A673 (cell line): ENCODE results near the gene HS3ST5. TPM values are rescaled to one million over a fixed set of nuclear protein-coding genes. Genes with fewer than 3 reads are reported as not detected.

Source experiments
- BruUV-seq: library from RNA; stranded (reverse); fragments of 400-500 nt; replicated peaks from 2 replicates; lab custom pipeline; 2021; lab: Mats Ljungman, UMichigan
- CTCF ChIA-PET: fragments of 300-600 bp; sonication (Branson Sonifier 250); formaldehyde crosslinking; loops from one replicate; lab custom pipeline; 2022; ENCODE audit warnings: antibody characterized with exemption; lab: Charles Lee
- POLR2A ChIA-PET: fragments of 300-600 bp; sonication (Branson Sonifier 250); formaldehyde crosslinking; loops from one replicate; lab custom pipeline; 2022; ENCODE audit warnings: antibody characterized with exemption; ENCODE audit not compliant: low non-redundant PET; lab: Charles Lee
- DNase-seq: peaks from one replicate; pipeline ENCODE4 v3.0.0-alpha.2; 2015; ENCODE audit warnings: low spot score
- H3K27ac ChIP-seq: fragments of 200-600 bp; sonication (generic); 2 replicates; pipeline ENCODE4 v1.5.1; 2016; ENCODE audit warnings: mixed run types, low read depth, mild to moderate bottlenecking, mixed read lengths, antibody characterized with exemption, low read length; ENCODE audit not compliant: poor library complexity, severe bottlenecking
- H3K27me3 ChIP-seq: fragments of 200-600 bp; sonication (generic); replicated peaks from 2 replicates; pipeline ENCODE4 v1.6.1; 2017; ENCODE audit warnings: mixed run types, low read depth, mild to moderate bottlenecking, mixed read lengths, antibody characterized with exemption, low read length; ENCODE audit not compliant: insufficient read depth, poor library complexity
- H3K36me3 ChIP-seq: fragments of 200-600 bp; sonication (generic); 2 replicates; pipeline ENCODE4 v1.6.1; 2016; ENCODE audit warnings: mixed run types, mild to moderate bottlenecking, mixed read lengths, antibody characterized with exemption, low read length; ENCODE audit not compliant: insufficient read depth, poor library complexity, severe bottlenecking
- H3K4me1 ChIP-seq: fragments of 200-600 bp; sonication (generic); 2 replicates; pipeline ENCODE4 v1.6.1; 2017; ENCODE audit warnings: mixed run types, mild to moderate bottlenecking, mixed read lengths, antibody characterized with exemption, low read length; ENCODE audit not compliant: insufficient read depth, poor library complexity, severe bottlenecking
- H3K4me3 ChIP-seq: fragments of 200-600 bp; sonication (generic); 2 replicates; pipeline ENCODE4 v1.5.1; 2016; ENCODE audit warnings: low read depth, mixed run types, mild to moderate bottlenecking, mixed read lengths, low read length; ENCODE audit not compliant: poor library complexity, severe bottlenecking
- H3K9me3 ChIP-seq: fragments of 200-600 bp; sonication (generic); 2 replicates; pipeline ENCODE4 v1.6.1; 2016; ENCODE audit warnings: mixed run types, low read depth, mild to moderate bottlenecking, mixed read lengths, antibody characterized with exemption, low read length; ENCODE audit not compliant: poor library complexity, severe bottlenecking
- EZH2 ChIP-seq: fragments of 200-600 bp; sonication (generic); IDR thresholded peaks from 2 replicates; pipeline ENCODE4 v1.6.1; 2017; ENCODE audit warnings: borderline replicate concordance, low read depth, mild to moderate bottlenecking, mixed read lengths, antibody characterized with exemption, low read length; ENCODE audit not compliant: poor library complexity, severe bottlenecking
- intact Hi-C: fragments of 100-400 bp; cut with micrococcal nuclease; formaldehyde crosslinking; loops from one replicate; pipeline ENCODE4 v1.10.0; 2022; ENCODE audit not compliant: unreplicated experiment
- total RNA-seq: library from RNA; stranded (reverse); gene quantifications from 2 replicates; pipeline ENCODE4 v1.2.3, GENCODE V29; 2021
- TF ChIP-seq, protein P1 (sequence below): fragments of 300-800, 200-600 bp; sonication (generic); conservative IDR thresholded peaks from 2 replicates; pipeline ENCODE4 v1.5.1; 2017; ENCODE audit warnings: low read depth, mild to moderate bottlenecking, antibody characterized with exemption, low read length, moderate library complexity, mixed read lengths

The HS3ST5 gene
- total RNA-seq, 1 experiment from 2014 or later, result not detected

DNA sequence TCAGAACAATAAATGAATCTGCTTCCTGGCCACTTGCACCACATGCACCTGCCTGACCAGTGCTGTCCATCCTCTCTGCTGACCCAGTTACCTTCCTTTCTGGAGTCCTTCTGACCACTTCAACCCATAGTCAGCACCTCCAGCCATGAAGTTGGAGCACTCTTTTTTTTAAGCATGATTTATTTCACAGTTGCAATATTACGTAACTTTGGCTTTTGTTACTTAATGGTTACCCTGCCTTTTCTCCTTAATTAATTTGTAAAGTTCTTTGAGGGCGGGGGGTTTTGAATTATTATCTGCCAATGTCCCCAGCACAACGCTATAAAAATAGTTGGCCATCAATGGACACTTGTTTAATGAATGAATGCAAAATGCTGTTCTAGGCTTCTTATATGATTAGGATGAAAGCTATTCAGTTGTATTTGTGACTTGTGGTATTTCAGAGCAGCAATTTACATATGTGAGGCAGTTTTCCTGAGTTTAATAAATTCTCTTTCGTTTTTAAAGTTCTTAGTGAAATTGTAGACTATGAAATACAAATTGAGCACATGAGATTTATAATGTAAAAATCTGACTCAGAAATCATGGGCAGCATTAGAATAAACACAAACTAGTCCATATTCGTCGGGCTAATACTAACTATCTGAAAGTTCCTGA, 180.0 kb downstream of the HS3ST5 start:
- peaks cover 12% of the 10 kb centered on the region for H3K27me3 ChIP-seq
- TF ChIP-seq, protein P1, sequence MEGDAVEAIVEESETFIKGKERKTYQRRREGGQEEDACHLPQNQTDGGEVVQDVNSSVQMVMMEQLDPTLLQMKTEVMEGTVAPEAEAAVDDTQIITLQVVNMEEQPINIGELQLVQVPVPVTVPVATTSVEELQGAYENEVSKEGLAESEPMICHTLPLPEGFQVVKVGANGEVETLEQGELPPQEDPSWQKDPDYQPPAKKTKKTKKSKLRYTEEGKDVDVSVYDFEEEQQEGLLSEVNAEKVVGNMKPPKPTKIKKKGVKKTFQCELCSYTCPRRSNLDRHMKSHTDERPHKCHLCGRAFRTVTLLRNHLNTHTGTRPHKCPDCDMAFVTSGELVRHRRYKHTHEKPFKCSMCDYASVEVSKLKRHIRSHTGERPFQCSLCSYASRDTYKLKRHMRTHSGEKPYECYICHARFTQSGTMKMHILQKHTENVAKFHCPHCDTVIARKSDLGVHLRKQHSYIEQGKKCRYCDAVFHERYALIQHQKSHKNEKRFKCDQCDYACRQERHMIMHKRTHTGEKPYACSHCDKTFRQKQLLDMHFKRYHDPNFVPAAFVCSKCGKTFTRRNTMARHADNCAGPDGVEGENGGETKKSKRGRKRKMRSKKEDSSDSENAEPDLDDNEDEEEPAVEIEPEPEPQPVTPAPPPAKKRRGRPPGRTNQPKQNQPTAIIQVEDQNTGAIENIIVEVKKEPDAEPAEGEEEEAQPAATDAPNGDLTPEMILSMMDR, result no peak
- no peak for TF ChIP-seq EZH2
- H3K4me3 ChIP-seq, result no peak overlapping the region
- no peaks in the 10 kb centered on the region for H3K4me1 ChIP-seq
- H3K36me3 ChIP-seq, result no peaks in the 10 kb centered on the region
- ChIA-PET CTCF (no interaction called here), POLR2A (no interaction called here)
- no TSS peak for BruUV-seq
- DNase-seq, result no peak
- intact Hi-C loops, result no loop called here
- H3K27ac ChIP-seq, result no peak overlapping the region
- H3K9me3 ChIP-seq, result no peaks in the 10 kb centered on the region

DNA sequence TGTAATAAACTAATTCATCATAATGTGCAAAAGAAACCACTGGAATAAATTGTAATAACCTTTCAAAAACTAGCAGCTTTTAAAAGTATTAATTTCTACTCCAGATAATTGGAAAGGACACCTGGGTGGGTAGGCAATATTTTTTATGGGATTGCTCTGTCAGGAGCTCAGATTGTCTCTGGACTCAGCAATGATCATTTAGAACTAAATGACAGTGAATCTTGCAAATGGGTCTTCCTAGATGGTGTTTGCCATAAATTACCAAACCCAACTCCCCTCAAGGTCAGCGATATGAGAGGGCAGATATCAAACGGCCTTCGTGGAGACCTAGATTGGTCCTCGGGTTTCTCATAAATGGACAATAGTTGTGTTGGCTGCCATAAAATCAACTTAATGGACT, 181.9 kb downstream of the HS3ST5 start:
- ChIA-PET CTCF (no interaction called here), POLR2A (no interaction called here)
- no peaks in the 10 kb centered on the region for H3K27me3 ChIP-seq
- H3K36me3 ChIP-seq, result no peaks in the 10 kb centered on the region
- intact Hi-C loops, result no loop called here
- no peak overlapping the region for H3K4me3 ChIP-seq
- H3K9me3 ChIP-seq, result no peaks in the 10 kb centered on the region
- no TSS peak for BruUV-seq
- TF ChIP-seq EZH2, result no peak
- TF ChIP-seq, protein P1, result no peak
- no peak for DNase-seq
- H3K27ac ChIP-seq, result no peak overlapping the region
- H3K4me1 ChIP-seq, result no peaks in the 10 kb centered on the region

DNA sequence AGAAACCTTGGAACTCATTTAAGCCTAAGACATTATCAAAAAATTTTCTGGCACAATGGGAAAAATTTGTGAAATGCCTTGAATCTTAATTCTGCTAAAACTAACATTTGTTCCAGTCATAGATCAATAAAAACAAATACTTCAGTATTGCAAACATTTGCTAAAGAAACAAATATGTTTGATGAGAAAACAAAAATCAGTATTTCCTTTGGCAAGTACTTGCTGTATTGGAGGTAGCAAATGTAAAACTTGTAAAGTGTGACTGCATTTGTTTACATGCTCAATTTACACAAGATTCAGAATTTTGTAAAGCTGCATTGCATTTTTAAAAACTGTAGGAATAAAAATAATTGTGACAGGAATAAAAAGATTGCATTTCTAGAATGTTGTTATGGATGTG, 183.1 kb downstream of the HS3ST5 start:
- TF ChIP-seq, protein P1, result no peak
- TF ChIP-seq EZH2, result no peak

More for the DNA sequence above, 183.1 kb downstream of the HS3ST5 start:
- H3K4me1 ChIP-seq, result no peaks in the 10 kb centered on the region
- ChIA-PET CTCF (no interaction called here), POLR2A (no interaction called here)
- intact Hi-C loops, result no loop called here
- H3K9me3 ChIP-seq, result no peaks in the 10 kb centered on the region
- no peak overlapping the region for H3K27ac ChIP-seq
- H3K27me3 ChIP-seq, result no peaks in the 10 kb centered on the region
- no TSS peak for BruUV-seq
- DNase-seq, result no peak
- H3K4me3 ChIP-seq, result no peak overlapping the region
- H3K36me3 ChIP-seq, result no peaks in the 10 kb centered on the region
